HG03432 (cell line): ENCODE data around the gene RFX6.

Experiments used
- ATAC-seq: cut with Tn5 transposase; IDR thresholded peaks from one replicate; pipeline ENCODE4 v1.9.1; 2021; ENCODE audit warnings: mild to moderate bottlenecking, moderate library complexity; ENCODE audit not compliant: unreplicated experiment

The RFX6 gene

GRCh38 chr6:116966675-116967576 lies 89.9 kb downstream of the RFX6 start:
- ATAC-seq, result no peak

DNA sequence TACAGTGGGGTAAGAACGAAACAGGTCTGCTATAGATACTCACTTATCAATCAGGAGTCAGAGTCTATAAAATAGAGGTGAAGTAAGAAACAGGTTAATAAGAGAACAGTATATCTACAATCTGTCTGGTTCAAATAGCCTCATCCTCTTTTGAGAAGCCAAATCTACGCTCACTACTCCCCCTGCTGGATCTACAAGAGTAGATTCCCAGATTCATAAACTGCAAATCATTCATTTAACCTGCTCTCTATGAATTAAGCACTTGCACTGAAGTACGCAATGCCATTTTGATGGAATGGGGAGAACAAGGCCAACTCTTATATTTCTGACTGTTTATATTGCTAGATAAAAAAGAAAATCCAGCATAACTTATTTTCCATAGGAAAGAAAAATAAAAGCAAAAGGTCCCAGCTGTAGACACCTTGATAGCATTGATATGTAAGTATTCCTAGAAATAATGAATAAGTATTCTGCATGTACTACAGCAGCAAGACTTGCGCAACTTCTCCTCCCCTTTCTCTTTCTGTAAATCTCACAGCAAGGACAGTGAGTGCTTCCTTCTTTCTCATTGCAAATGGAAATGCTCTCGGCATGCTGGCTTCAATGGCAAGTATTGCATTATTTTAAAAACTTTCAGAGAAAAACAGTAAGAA lies 92.3 kb downstream of the RFX6 start:
- peak; percentile 90 for ATAC-seq

DNA sequence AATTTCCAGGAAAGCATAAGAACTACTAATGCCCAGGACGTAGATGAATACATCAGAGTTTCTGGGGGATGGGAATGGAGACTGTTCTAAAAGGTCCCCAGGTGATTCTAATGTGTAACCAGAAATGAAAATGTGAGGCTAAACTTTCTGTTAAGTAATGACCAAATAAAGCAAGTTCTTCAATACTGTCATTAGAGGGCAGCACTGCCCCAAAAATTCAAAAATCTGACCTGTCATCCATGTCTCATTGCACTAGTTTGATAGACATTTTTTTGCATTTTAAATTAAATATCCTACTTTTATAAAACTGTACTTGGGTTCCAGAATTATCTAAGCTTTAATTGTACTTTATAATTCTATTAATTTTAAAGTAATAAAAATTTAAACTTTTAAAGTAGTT lies 94.9 kb downstream of the RFX6 start:
- peak; percentile 73 for ATAC-seq

DNA sequence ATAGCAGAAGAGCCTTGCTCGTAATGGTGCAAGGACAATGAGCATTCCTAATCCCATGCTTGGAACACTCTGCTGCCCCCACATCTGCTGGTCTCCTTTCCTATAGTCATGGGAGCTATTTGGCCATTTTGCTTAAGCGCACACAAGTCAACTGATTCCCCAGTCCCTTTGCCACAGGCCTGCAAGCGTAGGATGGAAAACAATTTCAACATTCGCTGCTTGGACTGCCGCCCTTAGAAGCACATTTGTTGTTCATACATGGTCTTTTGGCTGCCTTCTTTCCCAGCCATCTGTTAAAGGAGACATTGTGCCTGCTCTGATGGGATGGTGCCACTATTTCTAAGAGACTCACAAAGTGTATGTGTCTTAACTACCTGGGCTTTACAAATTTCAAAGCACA lies 96.9 kb downstream of the RFX6 start:
- ATAC-seq, result no peak

GRCh38 chr6:116974526-116975316 lies 97.7 kb downstream of the RFX6 start:
- ATAC-seq, result no peak

DNA sequence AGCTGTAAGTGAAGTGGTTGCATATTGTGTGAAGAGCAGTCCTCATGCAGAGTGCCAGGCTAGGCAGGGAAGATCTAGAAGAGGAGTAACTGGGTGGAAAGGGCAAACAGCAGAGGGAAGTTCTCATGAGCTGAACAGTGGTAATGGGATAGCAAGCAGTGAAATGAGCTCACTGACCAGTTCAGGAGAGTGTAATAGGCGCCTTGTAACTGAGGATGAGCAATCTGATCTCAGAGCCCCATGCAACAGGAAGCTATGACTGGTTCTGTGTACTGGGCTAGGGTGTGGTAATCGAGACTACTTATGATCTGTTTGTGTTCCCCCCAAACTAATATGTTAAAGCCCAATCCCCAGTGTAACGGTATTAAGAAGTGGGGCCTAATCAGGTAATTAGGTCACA lies 98.6 kb downstream of the RFX6 start:
- ATAC-seq, result no peak

DNA sequence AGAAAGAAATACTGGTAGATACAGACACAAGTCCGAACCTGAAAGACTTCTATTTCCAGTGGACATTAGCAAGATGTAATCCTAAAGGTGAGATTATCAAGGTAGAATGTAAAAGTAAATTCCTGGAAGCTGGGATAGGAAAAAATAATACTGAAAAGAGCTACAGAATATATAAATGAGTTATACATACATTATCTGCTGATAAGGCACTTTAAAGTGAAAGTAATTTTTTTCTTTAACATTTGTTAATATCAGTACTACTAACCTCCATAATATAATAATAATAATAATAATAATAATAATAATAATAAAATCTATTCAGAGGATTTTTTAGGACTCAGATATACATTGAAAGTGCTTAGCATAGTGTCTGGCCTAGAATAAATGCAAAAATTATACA lies 102.5 kb downstream of the RFX6 start:
- no peak for ATAC-seq
